Caco-2 (cell line): Measurements from ENCODE around the gene BCDIN3D. TPM values are rescaled to one million over a fixed set of nuclear protein-coding genes. Genes with fewer than 3 reads are reported as not detected.

ENCODE experiments used
- BruUV-seq: library from RNA; stranded (reverse); fragments of 400-500 nt; replicated peaks from 2 replicates; lab custom pipeline; 2021; lab: Mats Ljungman, UMichigan
- CTCF ChIA-PET: fragments of 300-600 bp; sonication (Branson Sonifier 250); formaldehyde crosslinking; loops from one replicate; lab custom pipeline; 2022; ENCODE audit warnings: antibody characterized with exemption; lab: Charles Lee
- POLR2A ChIA-PET: fragments of 300-600 bp; sonication (Branson Sonifier 250); formaldehyde crosslinking; loops from one replicate; lab custom pipeline; 2022; ENCODE audit warnings: antibody characterized with exemption; lab: Charles Lee
- DNase-seq, 2 experiments: peaks; one replicate each; pipeline versions ENCODE4 v3.0.0 to v3.0.0-alpha.2; 2020 to 2022
- H3K27me3 ChIP-seq: replicated peaks from 2 replicates; pipeline ENCODE4 v1.6.0; 2011; ENCODE audit warnings: low read length; ENCODE audit not compliant: control insufficient read depth, insufficient read depth
- H3K36me3 ChIP-seq: 2 replicates; pipeline ENCODE4 v1.5.1; 2011; ENCODE audit warnings: low read length; ENCODE audit not compliant: control insufficient read depth, insufficient read depth
- H3K4me1 ChIP-seq: fragments of 250-450 bp; sonication (Bioruptor Pico); 2 replicates; pipeline ENCODE4 v1.5.1; 2020; ENCODE audit warnings: mild to moderate bottlenecking
- H3K4me3 ChIP-seq: 2 replicates; pipeline ENCODE4 v1.5.1; 2011; ENCODE audit warnings: low read depth, mild to moderate bottlenecking, control low read depth, low read length
- H3K9me3 ChIP-seq: fragments of 250-450 bp; sonication (Bioruptor Pico); 2 replicates; pipeline ENCODE4 v1.5.1; 2020; ENCODE audit warnings: mild to moderate bottlenecking, moderate library complexity
- H3K27ac Mint-ChIP-seq: one replicate; pipeline ENCODE4 v1.8.0; 2022; ENCODE audit warnings: mixed read lengths; ENCODE audit not compliant: unreplicated experiment
- H3K27me3 Mint-ChIP-seq: one replicate; pipeline ENCODE4 v1.8.0; 2022; ENCODE audit warnings: mixed read lengths; ENCODE audit not compliant: insufficient read depth, unreplicated experiment
- H3K36me3 Mint-ChIP-seq: one replicate; pipeline ENCODE4 v1.8.0; 2022; ENCODE audit warnings: mild to moderate bottlenecking, mixed read lengths; ENCODE audit not compliant: insufficient read depth, unreplicated experiment
- H3K4me1 Mint-ChIP-seq: one replicate; pipeline ENCODE4 v1.8.0; 2022; ENCODE audit warnings: low read depth, mixed read lengths; ENCODE audit not compliant: unreplicated experiment
- H3K4me3 Mint-ChIP-seq: one replicate; pipeline ENCODE4 v1.8.0; 2022; ENCODE audit warnings: mild to moderate bottlenecking, moderate library complexity, mixed read lengths; ENCODE audit not compliant: unreplicated experiment
- H3K9me3 Mint-ChIP-seq: one replicate; pipeline ENCODE4 v1.8.0; 2022; ENCODE audit warnings: mixed read lengths; ENCODE audit not compliant: unreplicated experiment
- CTCF ChIP-seq, 2 experiments: fragments of 200-600 bp in 1 of 2; IDR thresholded peaks; 1 replicate in 1 of 2; 2 replicates in 1 of 2; pipeline versions ENCODE4 v1.5.1 to v1.8.0; 2011 to 2022; ENCODE audit warnings: antibody characterized with exemption in 1 of 2, control low read depth in 1 of 2, inconsistent platforms in 1 of 2, low read depth in 1 of 2, low read length in 1 of 2, mild to moderate bottlenecking in 1 of 2, moderate library complexity in 1 of 2; ENCODE audit not compliant: insufficient read depth in 1 of 2, severe bottlenecking in 1 of 2, unreplicated experiment in 1 of 2
- intact Hi-C: fragments of 100-400 bp; cut with micrococcal nuclease; formaldehyde crosslinking; loops from one replicate; pipeline ENCODE4 v1.10.0; 2022; ENCODE audit not compliant: unreplicated experiment
- total RNA-seq: library from RNA; stranded (reverse); gene quantifications from 2 replicates; pipeline ENCODE4 v1.2.3, GENCODE V29; 2022

BCDIN3D gene
- total RNA-seq, 1 experiment from 2014 or later: 6.6 TPM

GRCh38 chr12:49847161-49847560, 4.3 kb upstream of the BCDIN3D start:
- no peaks in the 10 kb centered on the region for H3K36me3 ChIP-seq
- H3K4me1 Mint-ChIP-seq: peaks cover 12% of the 10 kb centered on the region
- peaks cover 17% of the 10 kb centered on the region for H3K27me3 Mint-ChIP-seq
- H3K27ac Mint-ChIP-seq: no peak overlapping the region
- intact Hi-C loops: no loop called here
- no peaks in the 10 kb centered on the region for H3K27me3 ChIP-seq
- H3K4me3 ChIP-seq: no peak overlapping the region
- TF ChIP-seq CTCF (IDR thresholded peaks at IDR 0.05; ENCODE audit: insufficient read depth in 1 of 2, low read depth in 1 of 2, low read length in 1 of 2, severe bottlenecking in 1 of 2, unreplicated experiment in 1 of 2): no peak
- peaks cover 11% of the 10 kb centered on the region for H3K36me3 Mint-ChIP-seq
- no peaks in the 10 kb centered on the region for H3K9me3 Mint-ChIP-seq
- no peaks in the 10 kb centered on the region for H3K9me3 ChIP-seq
- H3K4me1 ChIP-seq: peaks cover 7% of the 10 kb centered on the region; the same call in 1 of the 2 replicates
- no peak overlapping the region for H3K4me3 Mint-ChIP-seq
- ChIA-PET POLR2A (no interaction called here), CTCF (interaction anchor here (0.6 kb wide), 1 partner anchor 203 kb away, joined by 5 read pairs; no protein-coding TSS in a partner anchor)
- no TSS peak for BruUV-seq
- no peak for DNase-seq

GRCh38 chr12:49846032-49846431, 3.1 kb upstream of the BCDIN3D start:
- DNase-seq: no peak
- no peak overlapping the region for H3K27ac Mint-ChIP-seq
- no peak overlapping the region for H3K4me3 ChIP-seq
- H3K27me3 ChIP-seq: no peaks in the 10 kb centered on the region
- H3K4me1 ChIP-seq: peaks cover 7% of the 10 kb centered on the region; the same call in 1 of the 2 replicates
- peaks cover 20% of the 10 kb centered on the region for H3K4me1 Mint-ChIP-seq
- H3K27me3 Mint-ChIP-seq: peaks cover 14% of the 10 kb centered on the region
- H3K9me3 ChIP-seq: no peaks in the 10 kb centered on the region
- intact Hi-C loops: no loop called here
- no peaks in the 10 kb centered on the region for H3K36me3 ChIP-seq
- BruUV-seq: no TSS peak
- H3K9me3 Mint-ChIP-seq: no peaks in the 10 kb centered on the region
- ChIA-PET POLR2A (interaction anchor here (0.5 kb wide), 1 partner anchor 239 kb away, joined by 3 read pairs; the partner anchor contains the start of gene SMARCD1), CTCF (interaction anchor here (0.7 kb wide), 1 partner anchor 84 kb away, joined by 8 read pairs; no protein-coding TSS in a partner anchor)
- no peak overlapping the region for H3K4me3 Mint-ChIP-seq
- peaks cover 11% of the 10 kb centered on the region for H3K36me3 Mint-ChIP-seq
- no peak for TF ChIP-seq CTCF (IDR thresholded peaks at IDR 0.05; ENCODE audit: insufficient read depth in 1 of 2, low read depth in 1 of 2, low read length in 1 of 2, severe bottlenecking in 1 of 2, unreplicated experiment in 1 of 2)

DNA sequence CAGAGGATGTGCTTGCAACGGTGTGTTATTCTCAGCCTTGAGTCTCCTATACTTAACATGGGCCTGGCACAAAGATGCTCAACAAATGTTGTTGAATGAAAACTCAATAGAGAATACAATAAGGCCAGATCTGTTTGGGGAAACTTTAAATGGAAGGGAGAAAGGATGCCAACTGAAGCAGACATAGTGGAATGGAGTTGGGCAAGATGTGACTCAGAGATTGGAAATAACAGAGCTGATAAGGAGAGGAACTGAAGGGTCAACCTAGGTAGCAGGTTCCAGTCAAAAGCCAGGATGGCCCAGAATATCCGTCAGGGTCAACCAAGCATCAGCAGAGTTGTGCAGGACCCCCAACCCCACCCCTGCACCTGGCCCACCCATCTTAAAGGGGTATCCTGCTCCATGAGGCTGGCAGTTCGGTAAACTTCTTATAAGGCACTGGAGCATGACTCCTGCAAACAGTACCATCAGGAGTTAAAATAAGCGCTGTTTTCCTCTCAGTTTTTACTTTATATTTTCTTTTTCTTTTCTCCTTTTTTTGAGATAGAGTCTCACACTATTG, 1.1 kb upstream of the BCDIN3D start:
- no TSS peak for BruUV-seq

More for the DNA sequence above, 1.1 kb upstream of the BCDIN3D start:
- peak overlapping the region; percentile 59 for H3K4me3 ChIP-seq
- peaks cover 24% of the 10 kb centered on the region for H3K4me1 Mint-ChIP-seq
- H3K4me1 ChIP-seq: peaks cover 7% of the 10 kb centered on the region; the same call in 1 of the 2 replicates
- peaks cover 6% of the 10 kb centered on the region for H3K27me3 Mint-ChIP-seq
- no peaks in the 10 kb centered on the region for H3K9me3 ChIP-seq
- ChIA-PET CTCF (interaction anchor here (0.6 to 2.0 kb wide), 2 partner anchors 84 to 103 kb away, joined by 6 to 12 read pairs; partner anchors contain the start of gene TMBIM6), POLR2A (interaction anchor here (3.2 kb wide), 1 partner anchor 103 kb away, joined by 20 read pairs; the partner anchor contains the start of gene TMBIM6)
- H3K4me3 Mint-ChIP-seq: peak overlapping the region; percentile 93
- H3K27ac Mint-ChIP-seq: no peak overlapping the region
- H3K27me3 ChIP-seq: no peaks in the 10 kb centered on the region
- H3K9me3 Mint-ChIP-seq: no peaks in the 10 kb centered on the region
- no peak for TF ChIP-seq CTCF (IDR thresholded peaks at IDR 0.05; ENCODE audit: insufficient read depth in 1 of 2, low read depth in 1 of 2, low read length in 1 of 2, severe bottlenecking in 1 of 2, unreplicated experiment in 1 of 2)
- intact Hi-C loops: no loop called here
- H3K36me3 Mint-ChIP-seq: peaks cover 11% of the 10 kb centered on the region
- no peaks in the 10 kb centered on the region for H3K36me3 ChIP-seq
- no peak for DNase-seq
